Measurements from ENCODE around the gene USP28. TPM values are rescaled to one million over a fixed set of nuclear protein-coding genes. Genes with fewer than 3 reads are reported as not detected.
"Not testable (repeated sequence)": the region's sequence is repeated elsewhere in the genome, so short reads cannot be mapped to it uniquely, and the experiment has no call there.

USP28 gene, protein sequence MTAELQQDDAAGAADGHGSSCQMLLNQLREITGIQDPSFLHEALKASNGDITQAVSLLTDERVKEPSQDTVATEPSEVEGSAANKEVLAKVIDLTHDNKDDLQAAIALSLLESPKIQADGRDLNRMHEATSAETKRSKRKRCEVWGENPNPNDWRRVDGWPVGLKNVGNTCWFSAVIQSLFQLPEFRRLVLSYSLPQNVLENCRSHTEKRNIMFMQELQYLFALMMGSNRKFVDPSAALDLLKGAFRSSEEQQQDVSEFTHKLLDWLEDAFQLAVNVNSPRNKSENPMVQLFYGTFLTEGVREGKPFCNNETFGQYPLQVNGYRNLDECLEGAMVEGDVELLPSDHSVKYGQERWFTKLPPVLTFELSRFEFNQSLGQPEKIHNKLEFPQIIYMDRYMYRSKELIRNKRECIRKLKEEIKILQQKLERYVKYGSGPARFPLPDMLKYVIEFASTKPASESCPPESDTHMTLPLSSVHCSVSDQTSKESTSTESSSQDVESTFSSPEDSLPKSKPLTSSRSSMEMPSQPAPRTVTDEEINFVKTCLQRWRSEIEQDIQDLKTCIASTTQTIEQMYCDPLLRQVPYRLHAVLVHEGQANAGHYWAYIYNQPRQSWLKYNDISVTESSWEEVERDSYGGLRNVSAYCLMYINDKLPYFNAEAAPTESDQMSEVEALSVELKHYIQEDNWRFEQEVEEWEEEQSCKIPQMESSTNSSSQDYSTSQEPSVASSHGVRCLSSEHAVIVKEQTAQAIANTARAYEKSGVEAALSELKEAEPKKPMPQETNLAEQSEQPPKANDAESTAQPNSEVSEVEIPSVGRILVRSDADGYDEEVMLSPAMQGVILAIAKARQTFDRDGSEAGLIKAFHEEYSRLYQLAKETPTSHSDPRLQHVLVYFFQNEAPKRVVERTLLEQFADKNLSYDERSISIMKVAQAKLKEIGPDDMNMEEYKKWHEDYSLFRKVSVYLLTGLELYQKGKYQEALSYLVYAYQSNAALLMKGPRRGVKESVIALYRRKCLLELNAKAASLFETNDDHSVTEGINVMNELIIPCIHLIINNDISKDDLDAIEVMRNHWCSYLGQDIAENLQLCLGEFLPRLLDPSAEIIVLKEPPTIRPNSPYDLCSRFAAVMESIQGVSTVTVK
- total RNA-seq: 10 to 100 TPM; 44.5 to 56.4 TPM

DNA sequence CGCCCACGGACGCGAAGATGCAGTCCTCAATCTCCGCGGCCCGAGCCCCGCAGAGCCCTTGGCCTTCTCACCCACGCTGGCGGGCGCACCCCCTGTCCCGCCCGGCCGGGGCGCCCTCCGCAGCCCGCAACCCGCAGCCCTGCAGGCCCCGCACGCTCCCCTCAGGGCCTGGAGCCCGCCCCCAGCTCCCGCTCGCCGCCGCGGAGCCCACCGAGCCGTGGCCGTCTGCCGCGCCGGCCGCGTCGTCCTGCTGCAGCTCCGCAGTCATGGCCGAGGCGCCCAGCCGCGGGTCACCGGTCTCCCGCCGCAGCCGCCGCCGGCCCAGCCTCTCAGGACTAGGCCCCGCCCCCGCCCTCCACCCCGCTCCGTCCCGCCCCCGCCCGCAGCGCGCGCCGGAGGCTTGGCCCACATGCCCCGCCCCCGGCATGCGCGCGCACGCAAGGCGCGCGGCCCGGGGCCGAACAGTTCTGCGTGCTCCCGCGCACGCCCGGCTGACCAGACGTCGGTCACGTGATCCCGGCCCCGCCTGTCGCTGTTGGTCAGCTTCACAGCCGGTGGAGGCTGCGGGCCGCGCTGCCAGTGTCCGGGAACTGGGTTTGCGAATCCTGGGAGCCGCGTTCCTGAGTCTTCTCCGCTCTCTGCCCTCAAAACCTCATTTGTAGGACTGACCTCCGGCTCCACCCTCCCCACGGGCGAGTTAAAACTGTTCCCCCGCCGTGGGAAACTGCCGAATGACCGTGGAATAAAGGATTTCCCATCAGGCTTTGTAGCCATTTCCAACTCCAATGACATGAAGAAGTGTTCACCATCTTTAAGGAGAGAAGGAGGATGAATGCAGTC is at the start of gene USP28:
USP28 (minus strand) TSS at position 339 of the 840 bp plus-strand sequence; CDS start at position 268, 71 bp downstream.
- Mint-ChIP-seq H3K9me3 (no peaks in the 10 kb centered on the region), H3K27ac (peak within 1 kb of the TSS; percentile 83 to 99), H3K36me3 (peaks cover 6 to 21% of the 10 kb centered on the region in 2 donors)
- peak; percentile 84 to 87 for ATAC-seq
- peak; percentile 83 to 95 for DNase-seq (ENCODE audit: low spot score in 2 of 2)

DNA sequence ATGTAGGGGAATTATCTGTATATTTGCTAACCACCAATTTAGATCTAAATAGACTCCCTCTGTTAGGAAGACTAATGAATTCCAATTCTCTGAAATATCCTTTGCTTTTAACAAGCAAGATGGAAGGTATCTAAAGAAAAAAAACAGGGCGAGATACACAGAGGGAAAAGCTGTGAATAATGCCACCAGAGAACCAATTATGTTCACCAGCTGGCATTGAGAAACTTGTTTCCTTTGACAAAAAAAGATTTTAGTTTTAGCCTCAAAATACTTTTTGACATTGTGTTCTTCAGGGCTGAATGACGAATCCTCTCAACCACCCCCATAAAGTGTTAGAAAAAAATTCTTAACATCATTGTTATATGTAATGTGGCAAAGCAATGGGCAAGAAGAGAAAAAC is 48.2 kb upstream of the USP28 start:
- DNase-seq (ENCODE audit: low spot score in 2 of 2) (no peak), ATAC-seq (no peak)
- no peaks in the 10 kb centered on the region for H3K36me3 Mint-ChIP-seq
- H3K9me3 Mint-ChIP-seq: no peaks in the 10 kb centered on the region
- no peak overlapping the region for H3K27ac Mint-ChIP-seq

DNA sequence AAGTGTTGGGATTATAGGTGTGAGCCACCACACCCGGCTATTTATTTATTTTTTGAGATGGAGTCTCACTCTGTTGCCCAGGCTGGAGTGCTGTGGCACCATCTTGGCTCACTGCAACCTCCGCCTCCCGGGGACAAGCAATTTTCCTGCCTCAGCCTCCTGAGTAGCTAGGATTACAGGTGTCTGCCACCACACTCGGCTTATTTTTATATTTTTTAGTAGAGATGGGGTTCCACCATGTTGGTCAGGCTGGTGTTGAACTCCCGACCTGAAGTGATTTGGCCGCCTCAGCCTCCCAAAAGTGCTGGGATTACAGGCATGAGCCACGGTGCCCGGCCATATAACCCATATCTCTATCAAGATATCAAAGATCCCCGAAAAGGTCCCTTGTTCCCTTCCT is 36.1 kb upstream of the USP28 start:
- DNase-seq (ENCODE audit: low spot score in 2 of 2): not testable (repeated sequence)

DNA sequence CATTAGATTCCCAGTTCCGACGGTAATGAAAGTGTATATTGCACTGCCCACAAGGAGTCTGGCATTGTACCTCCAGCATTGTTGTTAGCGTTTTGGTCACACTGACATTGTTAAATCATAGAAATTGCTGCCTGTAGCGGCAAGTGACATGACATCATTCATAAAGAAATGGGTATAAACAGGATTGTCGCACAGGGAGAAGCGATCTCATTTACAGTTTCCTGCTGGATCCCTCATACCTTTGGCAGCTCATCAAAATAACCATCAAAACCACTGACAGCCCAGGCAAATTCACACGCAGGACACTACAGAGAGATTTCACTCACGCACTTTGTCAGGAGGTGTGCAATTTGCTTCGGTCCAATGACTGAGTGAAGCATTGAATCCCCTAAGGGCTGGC is 32.7 kb upstream of the USP28 start:
- Mint-ChIP-seq H3K9me3 (no peaks in the 10 kb centered on the region), H3K36me3 (no peaks in the 10 kb centered on the region), H3K27ac (no peak overlapping the region)
- no peak for ATAC-seq
- DNase-seq (ENCODE audit: low spot score in 2 of 2): no peak

More for the DNA sequence above, 36.1 kb upstream of the USP28 start:
- not testable (repeated sequence) for H3K27ac Mint-ChIP-seq, H3K36me3 Mint-ChIP-seq, H3K9me3 Mint-ChIP-seq, ATAC-seq

DNA sequence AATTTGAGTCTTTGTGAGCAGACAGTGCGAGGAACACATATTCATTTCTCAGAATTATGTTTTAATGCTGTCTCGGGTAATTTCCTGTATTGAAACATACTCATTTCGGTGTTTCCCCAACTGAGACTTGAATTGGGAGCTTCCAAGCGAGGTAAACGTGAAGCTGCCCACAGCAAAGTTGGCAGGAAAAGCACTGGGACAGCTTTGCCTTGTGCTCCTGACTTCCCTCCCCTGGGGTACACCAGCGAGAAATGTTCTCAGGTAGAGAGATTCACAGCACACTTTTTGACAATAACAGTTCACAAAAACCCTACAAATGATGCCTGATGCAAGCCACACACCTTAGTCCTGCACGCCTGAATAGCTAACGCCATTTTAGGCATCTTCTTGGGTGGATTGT is 32.3 kb upstream of the USP28 start:
- Mint-ChIP-seq H3K36me3 (no peaks in the 10 kb centered on the region), H3K9me3 (no peaks in the 10 kb centered on the region), H3K27ac (no peak overlapping the region)
- DNase-seq (ENCODE audit: low spot score in 2 of 2): no peak
- ATAC-seq: no peak

DNA sequence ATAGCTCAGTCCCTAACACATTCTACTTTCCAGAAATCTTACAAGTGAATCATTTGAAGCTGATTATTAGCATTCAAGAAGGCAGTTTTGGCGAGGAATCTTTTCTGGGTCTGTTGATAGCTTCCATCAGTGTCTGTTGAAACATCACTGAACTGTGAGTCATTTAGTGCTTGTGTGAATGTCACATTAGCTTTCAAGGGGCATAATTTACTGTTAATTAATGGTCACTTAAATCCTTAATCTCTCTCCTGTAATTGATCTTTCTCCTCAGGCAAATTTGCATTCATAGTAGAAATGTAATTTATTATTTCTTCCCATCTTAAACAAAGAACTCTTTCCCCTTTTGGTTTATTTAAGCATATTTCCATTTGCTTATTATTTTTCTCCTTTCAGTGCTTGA is 31.8 kb upstream of the USP28 start:
- Mint-ChIP-seq H3K9me3 (no peaks in the 10 kb centered on the region), H3K27ac (no peak overlapping the region), H3K36me3 (no peaks in the 10 kb centered on the region)
- ATAC-seq: no peak
- DNase-seq (ENCODE audit: low spot score in 2 of 2): no peak

DNA sequence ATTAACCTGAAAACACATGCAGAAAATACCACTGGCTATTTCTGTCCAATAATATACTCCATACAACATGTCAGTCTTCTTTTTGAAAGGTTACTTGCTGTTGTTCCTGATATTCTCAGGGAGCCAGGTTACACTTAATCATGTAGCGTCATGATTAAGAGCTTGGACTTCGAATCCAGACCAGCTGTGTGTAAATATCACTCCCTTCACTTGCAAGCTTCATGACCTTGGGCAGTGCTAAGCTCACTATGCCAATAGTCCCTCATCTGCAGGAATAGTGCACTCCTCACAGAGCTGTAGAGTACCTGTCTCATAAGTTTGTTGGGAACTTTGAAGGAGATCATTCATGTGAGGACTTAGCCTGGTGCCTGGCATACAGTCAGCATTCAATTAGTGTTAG is 31.1 kb upstream of the USP28 start:
- no peak overlapping the region for H3K27ac Mint-ChIP-seq

DNA sequence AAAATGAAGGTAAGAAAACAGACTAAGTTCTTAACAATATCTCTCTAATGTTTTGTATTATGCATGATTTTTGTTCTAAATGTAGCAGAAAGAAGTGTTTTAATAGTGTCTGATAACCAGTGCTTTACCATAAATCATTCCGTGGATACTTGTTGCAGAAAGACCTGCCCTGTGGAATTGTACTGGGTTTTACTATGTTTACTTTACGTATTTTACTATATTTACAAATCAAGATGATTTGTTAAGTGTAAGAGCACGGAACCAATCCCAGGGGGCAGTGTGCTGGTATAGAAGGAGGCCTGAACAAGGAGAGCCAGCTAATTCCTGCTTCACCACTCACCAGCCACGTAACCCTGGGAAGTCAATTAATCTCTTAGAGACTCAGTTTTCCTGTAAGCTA is 30.7 kb upstream of the USP28 start:
- Mint-ChIP-seq H3K27ac (no peak overlapping the region), H3K9me3 (no peaks in the 10 kb centered on the region), H3K36me3 (no peaks in the 10 kb centered on the region)
- no peak for ATAC-seq
- no peak for DNase-seq (ENCODE audit: low spot score in 2 of 2)

More for the DNA sequence above, 31.1 kb upstream of the USP28 start:
- no peaks in the 10 kb centered on the region for H3K9me3 Mint-ChIP-seq
- DNase-seq (ENCODE audit: low spot score in 2 of 2): no peak
- ATAC-seq: no peak
- H3K36me3 Mint-ChIP-seq: no peaks in the 10 kb centered on the region

DNA sequence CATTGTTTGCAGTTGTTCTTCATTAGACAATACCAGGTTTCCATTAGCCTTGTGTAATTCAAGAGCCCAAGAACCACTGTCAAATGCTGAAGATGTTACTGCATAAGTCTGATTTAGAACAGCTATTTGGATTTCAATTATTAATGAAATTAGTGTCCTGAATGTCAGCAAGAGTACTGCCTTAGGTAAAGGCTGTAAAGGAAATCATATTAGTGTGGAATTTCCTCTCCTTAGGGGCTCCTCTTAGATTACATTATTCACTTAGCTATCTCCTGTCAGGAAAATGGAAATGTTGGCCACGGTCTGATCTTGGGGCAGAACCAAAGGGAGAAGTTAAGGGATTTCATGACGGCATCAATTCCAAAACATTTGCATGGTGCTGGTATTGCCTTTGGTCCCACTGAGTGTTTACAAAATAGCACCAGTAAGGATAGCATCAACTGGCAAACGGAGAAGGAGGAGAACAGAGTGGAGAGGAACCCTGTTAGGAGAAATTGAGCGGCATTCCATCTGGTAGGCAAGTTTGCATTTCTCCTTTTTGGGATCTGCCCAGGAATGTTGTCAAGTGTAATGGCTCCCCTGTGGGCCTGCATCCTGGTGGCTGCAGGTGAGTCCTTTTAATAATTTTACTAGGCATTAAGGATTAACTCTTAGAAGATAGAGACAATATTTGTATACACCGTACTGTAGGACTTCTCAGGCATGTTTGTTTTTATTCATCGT is 29.2 kb upstream of the USP28 start, which contains the start of gene HTR3B:
HTR3B (plus strand) TSS at position 418 of the 723 bp plus-strand sequence; CDS start at position 556, 138 bp downstream.
- Mint-ChIP-seq H3K27ac (no peak within 1 kb of the TSS), H3K36me3 (no peaks in the 10 kb centered on the region), H3K9me3 (no peaks in the 10 kb centered on the region)
- no peak for ATAC-seq
- DNase-seq (ENCODE audit: low spot score in 2 of 2): no peak

DNA sequence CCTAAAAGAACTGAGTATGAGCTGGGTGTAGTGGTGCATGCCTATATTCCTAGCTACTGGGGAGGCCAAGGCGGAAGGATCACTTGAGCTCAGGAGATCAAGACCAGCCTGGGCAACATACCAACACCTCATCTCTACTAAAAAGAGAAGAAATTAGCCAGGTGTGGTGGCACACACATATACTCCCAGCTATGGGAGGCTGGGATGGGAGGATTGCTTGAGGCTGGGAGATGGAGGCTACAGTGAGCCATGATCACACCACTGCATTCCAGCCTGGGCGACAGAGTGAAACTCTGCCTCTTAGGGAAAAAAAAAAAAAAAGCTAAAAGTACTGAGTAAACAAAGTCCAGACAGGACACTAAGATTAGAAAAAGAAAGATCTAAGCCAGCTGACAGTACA is 25.8 kb upstream of the USP28 start:
- DNase-seq (ENCODE audit: low spot score in 2 of 2): no peak
- Mint-ChIP-seq H3K27ac (no peak overlapping the region), H3K36me3 (no peaks in the 10 kb centered on the region), H3K9me3 (no peaks in the 10 kb centered on the region)
- ATAC-seq: no peak

DNA sequence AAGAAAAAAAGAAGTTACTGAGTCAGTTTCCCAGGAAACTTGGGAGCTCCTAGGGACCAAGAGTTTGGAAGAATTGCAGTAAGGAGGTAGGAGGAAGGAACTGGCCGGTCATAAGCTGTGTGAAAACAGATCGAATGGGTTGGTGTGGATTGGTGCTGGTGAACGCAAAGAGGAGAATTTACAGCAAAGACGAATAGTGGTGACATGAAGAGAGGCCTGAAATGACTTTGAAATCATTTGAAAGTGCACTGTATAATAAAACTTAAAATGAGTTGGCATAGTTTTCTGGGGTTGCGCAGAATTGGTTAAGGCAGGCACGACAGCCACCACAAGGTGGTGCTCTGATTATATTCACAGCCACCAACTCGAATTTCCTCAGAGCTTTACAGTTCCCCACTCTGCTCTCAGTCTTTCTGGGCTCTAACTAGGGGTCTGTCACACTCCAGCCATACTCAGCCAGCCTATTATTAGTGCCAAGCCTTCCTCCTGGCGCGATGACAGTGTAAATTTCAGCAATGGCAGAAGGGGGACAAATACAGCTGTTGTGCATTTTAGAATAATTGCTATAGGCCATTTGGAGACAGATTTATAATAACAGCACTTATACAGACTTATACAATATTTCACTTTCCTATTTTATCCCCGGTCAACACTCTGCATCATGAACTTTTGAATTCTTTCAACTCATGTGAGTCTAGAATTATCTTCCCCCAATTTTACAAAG is 20.9 kb upstream of the USP28 start:
- ATAC-seq: peak; percentile 55 to 64
- H3K36me3 Mint-ChIP-seq: no peaks in the 10 kb centered on the region
- DNase-seq (ENCODE audit: low spot score in 2 of 2): peak in 1 of 2 donors; percentile 22
- no peak overlapping the region for H3K27ac Mint-ChIP-seq
- H3K9me3 Mint-ChIP-seq: no peaks in the 10 kb centered on the region

DNA sequence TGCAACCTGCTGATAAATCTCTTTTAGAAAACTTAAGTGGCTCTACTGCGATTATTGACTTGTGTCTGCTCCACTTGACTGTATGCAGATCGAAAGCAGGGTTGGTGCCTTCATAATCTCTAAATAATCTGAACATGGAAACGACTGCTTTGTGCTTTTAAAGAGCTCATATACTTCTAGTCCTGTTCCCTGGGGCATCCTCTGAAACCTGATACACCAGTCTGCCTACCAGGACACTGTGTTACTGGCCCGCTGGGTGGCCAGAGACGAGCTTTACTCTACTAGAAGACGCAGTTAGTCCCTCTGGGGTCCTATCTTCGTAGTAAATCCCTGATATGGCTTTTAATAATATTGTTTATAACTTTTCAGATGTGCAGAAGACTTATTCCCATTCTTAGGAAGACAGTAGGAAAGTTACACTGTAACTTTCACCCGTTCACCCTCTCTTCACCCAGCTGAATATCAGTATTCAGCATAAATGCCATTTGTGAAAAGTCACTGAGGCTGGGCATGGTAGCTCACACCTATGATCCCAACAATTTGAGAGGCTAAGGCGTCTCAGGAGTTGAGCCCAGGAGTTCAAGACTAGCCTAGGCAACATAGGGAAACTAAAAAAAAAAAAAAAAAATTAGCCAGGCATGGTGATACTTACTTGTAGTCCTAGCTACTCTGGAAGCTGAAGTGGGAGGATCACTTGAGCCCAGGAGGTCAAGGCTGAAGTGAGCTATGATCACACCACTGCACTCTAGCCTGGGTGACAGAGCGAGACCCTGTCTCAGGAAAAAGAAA is 20.2 kb upstream of the USP28 start:
- DNase-seq (ENCODE audit: low spot score in 2 of 2) (no peak), ATAC-seq (no peak)
- H3K36me3 Mint-ChIP-seq: no peaks in the 10 kb centered on the region
- H3K9me3 Mint-ChIP-seq: no peaks in the 10 kb centered on the region
- H3K27ac Mint-ChIP-seq: no peak overlapping the region

DNA sequence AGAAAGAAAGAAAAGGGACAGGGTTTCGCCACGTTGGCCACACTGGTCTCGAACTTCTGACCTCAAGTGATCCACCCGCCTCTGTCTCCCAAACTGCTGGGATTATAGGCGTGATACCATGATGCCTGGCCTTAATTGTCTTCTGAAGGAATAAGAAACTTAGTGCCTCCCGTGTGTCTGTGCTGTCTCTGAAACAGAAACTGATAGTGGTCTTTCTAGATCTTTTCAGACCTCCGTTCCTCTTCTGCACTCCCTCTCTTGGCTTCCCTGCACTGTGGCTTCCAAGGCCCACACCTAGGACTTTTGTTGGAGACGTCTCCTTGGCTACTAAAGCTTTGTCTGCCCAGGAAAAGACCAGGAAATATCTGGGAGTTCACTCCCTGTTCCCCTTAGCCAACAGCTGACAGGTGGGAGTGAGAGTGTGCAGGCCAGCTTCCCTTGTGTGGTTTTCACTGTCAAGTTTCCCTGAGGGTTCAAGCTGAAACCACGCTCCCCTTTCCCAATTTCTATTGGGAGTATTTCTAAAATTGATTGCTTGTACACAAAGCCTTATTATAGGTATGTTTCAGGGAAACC is 19.1 kb upstream of the USP28 start:
- no peak for ATAC-seq
- no peak for DNase-seq (ENCODE audit: low spot score in 2 of 2)
- H3K36me3 Mint-ChIP-seq: no peaks in the 10 kb centered on the region
- H3K9me3 Mint-ChIP-seq: no peaks in the 10 kb centered on the region
- H3K27ac Mint-ChIP-seq: no peak overlapping the region

DNA sequence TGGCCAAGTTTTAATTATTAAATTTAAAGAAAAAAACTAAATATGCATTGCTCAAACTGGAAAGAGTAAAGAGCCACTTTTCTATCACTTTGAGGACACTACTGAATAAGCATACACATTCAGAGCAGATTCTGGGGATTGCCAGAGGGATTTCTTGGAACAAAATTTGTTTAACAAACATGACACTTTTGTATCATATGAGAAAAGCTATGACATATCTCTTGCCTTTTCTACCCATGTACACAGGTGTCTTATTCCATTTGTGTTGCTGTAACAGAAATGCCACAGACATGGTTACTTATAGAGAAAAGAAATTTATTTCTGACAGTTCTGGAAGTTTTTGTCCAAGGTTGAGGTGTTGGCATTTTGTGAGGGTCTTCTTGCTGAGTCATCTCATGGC is 13.5 kb upstream of the USP28 start:
- ATAC-seq: no peak
- Mint-ChIP-seq H3K9me3 (no peaks in the 10 kb centered on the region), H3K27ac (no peak overlapping the region), H3K36me3 (no peaks in the 10 kb centered on the region)
- no peak for DNase-seq (ENCODE audit: low spot score in 2 of 2)
